ENCODE results near the gene FRMD4A.

DNA sequence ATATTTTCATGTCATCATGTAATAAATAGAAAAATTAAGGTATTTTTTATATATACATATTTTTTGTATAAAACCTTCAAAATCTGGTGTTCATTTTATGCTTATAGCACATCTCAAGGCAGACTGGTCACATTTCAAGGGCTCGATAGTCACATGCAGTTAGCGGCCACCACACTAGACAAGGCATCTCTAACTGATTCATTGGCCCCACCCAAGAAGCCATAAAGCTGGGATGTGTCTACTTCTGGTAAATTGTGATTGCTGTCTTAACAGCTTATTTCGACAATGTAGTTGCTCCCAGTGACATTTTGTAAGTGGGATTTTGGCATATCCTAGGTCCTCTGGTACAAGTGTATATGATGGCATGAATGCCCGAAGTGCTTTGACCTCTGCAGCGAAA, 168.7 kb downstream of the FRMD4A start:
- TF ChIP-seq POLR2A (IDR thresholded peaks at IDR 0.05; ENCODE audit: low read depth, low read length) (no peak), POLR2AphosphoS5 (IDR thresholded peaks at IDR 0.05; ENCODE audit: low read depth, low read length) (no peak)

Data from GM12892 (cell line).